K562 (cell line): ENCODE data around the gene LGI4. TPM values are rescaled to one million over a fixed set of nuclear protein-coding genes. Genes with fewer than 3 reads are reported as not detected.

ENCODE experiments used
- BMI1 ChIP-seq: fragments of 150-350 bp; IDR thresholded peaks from 2 replicates; pipeline ENCODE4 v1.6.1; 2014; ENCODE audit warnings: low read length
- HLTF ChIP-seq: fragments of 450-650 bp; IDR thresholded peaks from 2 replicates; pipeline ENCODE4 v1.6.1; 2016
- JUND ChIP-seq, 2 experiments: IDR thresholded peaks; 2 replicates in 1 of 2; 3 replicates in 1 of 2; pipeline ENCODE4 v1.6.1; 2011; ENCODE audit warnings: borderline replicate concordance in 2 of 2, low read depth in 2 of 2, low read length in 2 of 2, improper control_type of control experiment in 1 of 2, missing biosample characterization in 1 of 2, missing genetic modification characterization in 1 of 2, missing genetic modification reagents in 1 of 2
- MEF2A ChIP-seq: IDR thresholded peaks from 2 replicates; pipeline ENCODE4 v1.6.1; 2011; ENCODE audit warnings: low read depth, mild to moderate bottlenecking, low read length, moderate library complexity; ENCODE audit not compliant: control insufficient read depth
- NEUROD1 ChIP-seq: fragments of 150-350 bp; IDR thresholded peaks from 2 replicates; pipeline ENCODE4 v1.6.1; 2014; ENCODE audit warnings: borderline replicate concordance, low read length, low read depth; ENCODE audit not compliant: partially characterized antibody
- NFIX ChIP-seq: fragments of 250-450 bp; sonication (Bioruptor Pico); IDR thresholded peaks from 2 replicates; pipeline ENCODE4 v1.4.0; 2020; ENCODE audit warnings: low read depth, mild to moderate bottlenecking, moderate library complexity
- POLR3A ChIP-seq: IDR thresholded peaks from 2 replicates; pipeline ENCODE4 v1.6.1; 2011; ENCODE audit warnings: borderline replicate concordance, mild to moderate bottlenecking, moderate library complexity; ENCODE audit not compliant: insufficient read length, insufficient read depth; ENCODE audit errors: extremely low read depth
- SMAD1 ChIP-seq: fragments of 150-350 bp; IDR thresholded peaks from 2 replicates; pipeline ENCODE4 v1.6.1; 2014; ENCODE audit warnings: low read length, low read depth; ENCODE audit not compliant: partially characterized antibody
- ZBTB1 ChIP-seq: sonication (generic); formaldehyde crosslinking; IDR thresholded peaks from 2 replicates; pipeline ENCODE4 v1.8.1; 2023; ENCODE audit warnings: missing genetic modification reagents, low read depth, mild to moderate bottlenecking, borderline replicate concordance
- ZC3H11A ChIP-seq: IDR thresholded peaks from 2 replicates; pipeline ENCODE4 v1.6.1; 2012; ENCODE audit warnings: low read depth, low read length, improper control_type of control experiment
- ZEB2 ChIP-seq: fragments of 450-650 bp; IDR thresholded peaks from 2 replicates; pipeline ENCODE4 v1.6.1; 2016
- ZNF12 ChIP-seq: sonication (generic); formaldehyde crosslinking; IDR thresholded peaks from 2 replicates; pipeline ENCODE4 v1.4.0; 2020; ENCODE audit warnings: mild to moderate bottlenecking, missing genetic modification reagents
- ZNF134 ChIP-seq: fragments of 250-450 bp; sonication (Bioruptor Pico); conservative IDR thresholded peaks from 2 replicates; pipeline ENCODE4 v1.4.0; 2020
- ZNF224 ChIP-seq: sonication (generic); formaldehyde crosslinking; IDR thresholded peaks from 2 replicates; pipeline ENCODE4 v1.8.0; 2022; ENCODE audit warnings: mild to moderate bottlenecking, missing genetic modification reagents
- ZNF584 ChIP-seq: fragments of 200-800 bp; sonication (Bioruptor generic); IDR thresholded peaks from 2 replicates; pipeline ENCODE4 v1.6.1; 2016; ENCODE audit warnings: low read depth, mild to moderate bottlenecking, missing genetic modification characterization, missing compliant biosample characterization
- ZNF586 ChIP-seq: fragments of 450-650 bp; formaldehyde crosslinking; conservative IDR thresholded peaks from 2 replicates; pipeline ENCODE4 v1.4.0; 2020; ENCODE audit warnings: mild to moderate bottlenecking, moderate library complexity
- polyA plus RNA-seq, 8 experiments: library from polyadenylated mRNA; depleted of rRNA in 4 of 8; stranded (reverse) in 5 of 8; unstranded in 3 of 8; fragments of >200 nt; fragmentation: Nextera tagmentation in 2 of 8; fragmentation: Illumina TruSeq in 1 of 8; extraction: Ambion mirVana in 2 of 8; extraction: Trizol in 1 of 8; gene quantifications; 2 replicates each; pipeline versions ENCODE4 v1.2.1 to v1.2.3, GENCODE V29; 2011 to 2014; ENCODE audit warnings: inconsistent platforms in 1 of 8, missing spikeins in 1 of 8
- total RNA-seq, 7 experiments: library from RNA; depleted of rRNA in 6 of 7; stranded (reverse); fragments of >200 nt in 6 of 7; fragmentation: Illumina TruSeq in 2 of 7; extraction: Trizol in 2 of 7; gene quantifications; 2 replicates each; pipeline versions ENCODE4 v1.2.1 to v1.2.3, GENCODE V29; 2011 to 2021; ENCODE audit warnings: low replicate concordance in 1 of 7
- TF ChIP-seq, protein P1 (sequence below): fragments of 250-450 bp; sonication (Bioruptor Pico); IDR thresholded peaks from 2 replicates; pipeline ENCODE4 v1.8.0; 2022; ENCODE audit warnings: inconsistent platforms, mild to moderate bottlenecking, moderate library complexity, borderline replicate concordance
- TF ChIP-seq, protein P2 (sequence below): fragments of 450-650 bp; formaldehyde crosslinking; IDR thresholded peaks from 2 replicates; pipeline ENCODE4 v1.4.0; 2020; ENCODE audit warnings: mild to moderate bottlenecking, moderate library complexity
- TF ChIP-seq, protein P3 (sequence below): fragments of 250-450 bp; sonication (Bioruptor Pico); IDR thresholded peaks from 2 replicates; pipeline ENCODE4 v1.4.0; 2020

The LGI4 gene
- total and polyA plus RNA-seq, 9 of the 15 experiments (the other 6 are each of a cell fraction or from before 2014, with no cell fraction given): 0.14 to 0.30 (median 0.24) TPM; not detected in 4

DNA sequence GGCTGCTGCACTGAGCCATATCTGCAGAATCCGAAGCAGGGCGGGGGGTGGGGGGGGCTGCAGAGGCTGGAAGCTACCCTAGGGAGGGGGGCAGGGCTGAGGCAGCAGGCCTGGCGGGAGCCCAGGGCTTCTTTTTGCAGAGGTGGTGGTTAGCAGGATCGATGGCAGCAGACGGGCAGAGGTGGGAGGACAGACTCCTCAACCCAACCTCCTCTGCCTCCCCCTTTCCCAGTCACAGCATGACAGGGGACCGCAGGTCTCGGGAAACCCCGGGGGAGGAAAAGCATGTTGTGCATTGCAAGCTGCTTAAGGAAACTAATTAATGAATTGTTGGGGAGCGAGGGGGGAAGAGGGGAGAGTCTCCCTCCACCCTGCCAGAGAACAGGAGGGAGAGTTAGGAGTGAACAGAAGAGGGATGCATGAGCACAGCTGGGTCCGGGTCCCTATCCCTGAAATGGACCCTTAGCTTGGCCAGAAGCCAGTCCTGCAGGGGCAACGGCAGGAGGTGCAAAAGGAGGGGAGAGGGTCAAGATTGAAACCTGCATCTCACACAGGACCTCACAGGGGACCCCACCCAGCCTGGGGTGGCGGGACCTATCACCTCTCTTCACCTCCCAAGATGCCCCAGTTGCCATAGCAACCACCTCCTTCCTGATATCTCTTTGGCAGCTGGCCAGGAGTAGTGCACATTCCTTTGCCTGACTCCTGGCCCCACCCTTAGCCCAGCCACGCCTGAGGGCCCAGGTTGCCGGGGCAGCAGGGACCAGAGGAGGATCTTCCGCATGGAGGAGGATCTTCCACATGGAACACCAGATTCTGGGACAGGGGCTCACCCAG is 10.0 kb upstream of the LGI4 start (continued):
- TF ChIP-seq, protein P1, sequence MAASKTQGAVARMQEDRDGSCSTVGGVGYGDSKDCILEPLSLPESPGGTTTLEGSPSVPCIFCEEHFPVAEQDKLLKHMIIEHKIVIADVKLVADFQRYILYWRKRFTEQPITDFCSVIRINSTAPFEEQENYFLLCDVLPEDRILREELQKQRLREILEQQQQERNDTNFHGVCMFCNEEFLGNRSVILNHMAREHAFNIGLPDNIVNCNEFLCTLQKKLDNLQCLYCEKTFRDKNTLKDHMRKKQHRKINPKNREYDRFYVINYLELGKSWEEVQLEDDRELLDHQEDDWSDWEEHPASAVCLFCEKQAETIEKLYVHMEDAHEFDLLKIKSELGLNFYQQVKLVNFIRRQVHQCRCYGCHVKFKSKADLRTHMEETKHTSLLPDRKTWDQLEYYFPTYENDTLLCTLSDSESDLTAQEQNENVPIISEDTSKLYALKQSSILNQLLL (CRISPR knock-in tag): no peak
- TF ChIP-seq ZC3H11A (no peak), HLTF (no peak), ZNF134 (no peak), ZNF224 (no peak), ZBTB1 (CRISPR knock-in tag) (no peak), NEUROD1 (no peak), SMAD1 (peak; percentile 80), JUND (IDR thresholded peaks at IDR 0.05; ENCODE audit: borderline replicate concordance, low read depth, low read length) (0 out of 2 replicates have a peak, but pooled peaks have one; percentile 23), JUND (tag; IDR thresholded peaks at IDR 0.05; ENCODE audit: borderline replicate concordance, low read depth, low read length) (no peak), BMI1 (peak; percentile 83), ZEB2 (peak; percentile 60), ZNF12 (CRISPR knock-in tag) (no peak), NFIX (CRISPR knock-in tag) (peak; percentile 73), ZNF586 (CRISPR knock-in tag) (no peak), MEF2A (no peak), POLR3A (no peak), ZNF584 (CRISPR knock-in tag) (no peak)
- TF ChIP-seq, protein P2, sequence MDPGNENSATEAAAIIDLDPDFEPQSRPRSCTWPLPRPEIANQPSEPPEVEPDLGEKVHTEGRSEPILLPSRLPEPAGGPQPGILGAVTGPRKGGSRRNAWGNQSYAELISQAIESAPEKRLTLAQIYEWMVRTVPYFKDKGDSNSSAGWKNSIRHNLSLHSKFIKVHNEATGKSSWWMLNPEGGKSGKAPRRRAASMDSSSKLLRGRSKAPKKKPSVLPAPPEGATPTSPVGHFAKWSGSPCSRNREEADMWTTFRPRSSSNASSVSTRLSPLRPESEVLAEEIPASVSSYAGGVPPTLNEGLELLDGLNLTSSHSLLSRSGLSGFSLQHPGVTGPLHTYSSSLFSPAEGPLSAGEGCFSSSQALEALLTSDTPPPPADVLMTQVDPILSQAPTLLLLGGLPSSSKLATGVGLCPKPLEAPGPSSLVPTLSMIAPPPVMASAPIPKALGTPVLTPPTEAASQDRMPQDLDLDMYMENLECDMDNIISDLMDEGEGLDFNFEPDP (CRISPR knock-in tag): no peak
- TF ChIP-seq, protein P3, sequence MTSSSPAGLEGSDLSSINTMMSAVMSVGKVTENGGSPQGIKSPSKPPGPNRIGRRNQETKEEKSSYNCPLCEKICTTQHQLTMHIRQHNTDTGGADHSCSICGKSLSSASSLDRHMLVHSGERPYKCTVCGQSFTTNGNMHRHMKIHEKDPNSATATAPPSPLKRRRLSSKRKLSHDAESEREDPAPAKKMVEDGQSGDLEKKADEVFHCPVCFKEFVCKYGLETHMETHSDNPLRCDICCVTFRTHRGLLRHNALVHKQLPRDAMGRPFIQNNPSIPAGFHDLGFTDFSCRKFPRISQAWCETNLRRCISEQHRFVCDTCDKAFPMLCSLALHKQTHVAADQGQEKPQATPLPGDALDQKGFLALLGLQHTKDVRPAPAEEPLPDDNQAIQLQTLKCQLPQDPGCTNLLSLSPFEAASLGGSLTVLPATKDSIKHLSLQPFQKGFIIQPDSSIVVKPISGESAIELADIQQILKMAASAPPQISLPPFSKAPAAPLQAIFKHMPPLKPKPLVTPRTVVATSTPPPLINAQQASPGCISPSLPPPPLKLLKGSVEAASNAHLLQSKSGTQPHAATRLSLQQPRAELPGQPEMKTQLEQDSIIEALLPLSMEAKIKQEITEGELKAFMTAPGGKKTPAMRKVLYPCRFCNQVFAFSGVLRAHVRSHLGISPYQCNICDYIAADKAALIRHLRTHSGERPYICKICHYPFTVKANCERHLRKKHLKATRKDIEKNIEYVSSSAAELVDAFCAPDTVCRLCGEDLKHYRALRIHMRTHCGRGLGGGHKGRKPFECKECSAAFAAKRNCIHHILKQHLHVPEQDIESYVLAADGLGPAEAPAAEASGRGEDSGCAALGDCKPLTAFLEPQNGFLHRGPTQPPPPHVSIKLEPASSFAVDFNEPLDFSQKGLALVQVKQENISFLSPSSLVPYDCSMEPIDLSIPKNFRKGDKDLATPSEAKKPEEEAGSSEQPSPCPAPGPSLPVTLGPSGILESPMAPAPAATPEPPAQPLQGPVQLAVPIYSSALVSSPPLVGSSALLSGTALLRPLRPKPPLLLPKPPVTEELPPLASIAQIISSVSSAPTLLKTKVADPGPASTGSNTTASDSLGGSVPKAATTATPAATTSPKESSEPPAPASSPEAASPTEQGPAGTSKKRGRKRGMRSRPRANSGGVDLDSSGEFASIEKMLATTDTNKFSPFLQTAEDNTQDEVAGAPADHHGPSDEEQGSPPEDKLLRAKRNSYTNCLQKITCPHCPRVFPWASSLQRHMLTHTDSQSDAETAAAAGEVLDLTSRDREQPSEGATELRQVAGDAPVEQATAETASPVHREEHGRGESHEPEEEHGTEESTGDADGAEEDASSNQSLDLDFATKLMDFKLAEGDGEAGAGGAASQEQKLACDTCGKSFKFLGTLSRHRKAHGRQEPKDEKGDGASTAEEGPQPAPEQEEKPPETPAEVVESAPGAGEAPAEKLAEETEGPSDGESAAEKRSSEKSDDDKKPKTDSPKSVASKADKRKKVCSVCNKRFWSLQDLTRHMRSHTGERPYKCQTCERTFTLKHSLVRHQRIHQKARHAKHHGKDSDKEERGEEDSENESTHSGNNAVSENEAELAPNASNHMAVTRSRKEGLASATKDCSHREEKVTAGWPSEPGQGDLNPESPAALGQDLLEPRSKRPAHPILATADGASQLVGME (CRISPR knock-in tag): peak; percentile 97
